Vagina (tissue), 2 donors: ENCODE measurements around the gene VMAC. TPM values are rescaled to one million over a fixed set of nuclear protein-coding genes. Genes with fewer than 3 reads are reported as not detected.

Experiments used
- DNase-seq, 2 donors: peaks; one replicate each; pipeline ENCODE4 v3.0.0-alpha.2; 2017; ENCODE audit errors: extremely low spot score in 2 of 2
- H3K27ac ChIP-seq: fragments of 200-600 bp; sonication (generic); one replicate; pipeline ENCODE4 v1.5.1; 2019
- H3K27me3 ChIP-seq: fragments of 200-600 bp; sonication (generic); one replicate; pipeline ENCODE4 v1.5.1; 2019
- H3K36me3 ChIP-seq, 2 donors: fragments of 200-600 bp; sonication (generic); one replicate each; pipeline ENCODE4 v1.5.1; 2017 to 2019
- H3K4me1 ChIP-seq: fragments of 200-600 bp; sonication (generic); one replicate; pipeline ENCODE4 v1.5.1; 2019
- H3K4me3 ChIP-seq, 2 donors: fragments of 200-600 bp; sonication (generic); 1 replicate in 1 of 2; 2 replicates in 1 of 2; pipeline ENCODE4 v1.5.1; 2016 to 2019
- H3K9me3 ChIP-seq: fragments of 200-600 bp; sonication (generic); one replicate; pipeline ENCODE4 v1.5.1; 2019
- CTCF ChIP-seq, 3 experiments: fragments of 450-650 bp in 2 of 3; fragments of 200-600 bp in 1 of 3; sonication (generic) in 1 of 3; IDR thresholded peaks; one replicate each; pipeline ENCODE4 v1.5.1; 2017 to 2019; ENCODE audit warnings: antibody characterized with exemption in 3 of 3, mild to moderate bottlenecking in 2 of 3, moderate library complexity in 2 of 3
- POLR2A ChIP-seq, 2 donors: fragments of 450-650 bp; IDR thresholded peaks; one replicate each; pipeline ENCODE4 v1.6.1; 2017; ENCODE audit warnings: antibody characterized with exemption in 2 of 2, mild to moderate bottlenecking in 2 of 2, moderate library complexity in 2 of 2
- POLR2AphosphoS5 ChIP-seq, 2 donors: sonication (generic); formaldehyde crosslinking; IDR thresholded peaks; one replicate each; pipeline ENCODE4 v1.9.0; 2017; ENCODE audit warnings: antibody characterized with exemption in 2 of 2, mild to moderate bottlenecking in 2 of 2, low read depth in 1 of 2; ENCODE audit not compliant: insufficient read depth in 1 of 2
- intact Hi-C: fragments of 100-400 bp; cut with DNase I; formaldehyde crosslinking; loops from one replicate; pipeline ENCODE4 v1.15.1; 2023
- total RNA-seq: library from RNA; depleted of rRNA; stranded (reverse); fragments of >200 nt; gene quantifications from one replicate; pipeline ENCODE4 v1.2.3, GENCODE V29; 2016

VMAC gene
- total RNA-seq, 1 donor from 2014 or later = 7.9 TPM

DNA sequence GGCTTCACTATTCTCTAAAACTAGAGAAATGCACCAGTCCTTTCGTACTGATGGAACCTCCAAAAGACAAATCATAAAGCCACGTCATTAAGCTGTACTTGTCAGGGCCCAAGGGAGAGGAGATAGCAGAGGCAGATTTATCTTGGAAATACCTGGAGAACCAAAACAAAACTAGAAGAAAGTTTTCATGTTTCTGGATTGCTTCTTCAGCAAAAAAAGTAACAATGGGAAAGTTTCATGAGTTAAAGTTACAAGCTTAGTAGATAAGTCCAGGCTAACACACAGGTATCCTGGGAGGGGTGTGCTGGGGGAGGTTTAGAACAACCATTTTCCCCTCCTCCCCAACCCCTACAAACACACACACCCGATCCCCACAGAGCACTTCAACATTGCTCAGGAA, 51.7 kb downstream of the VMAC start:
- H3K4me3 ChIP-seq = no peak overlapping the region
- no peaks in the 10 kb centered on the region for H3K27me3 ChIP-seq
- no peaks in the 10 kb centered on the region for H3K36me3 ChIP-seq
- no peaks in the 10 kb centered on the region for H3K9me3 ChIP-seq
- intact Hi-C loops = no loop called here
- peaks cover 81% of the 10 kb centered on the region for H3K4me1 ChIP-seq
- no peak for DNase-seq
- H3K27ac ChIP-seq = no peak overlapping the region
- TF ChIP-seq CTCF (IDR thresholded peaks at IDR 0.05) (no peak), POLR2A (IDR thresholded peaks at IDR 0.05) (no peak), POLR2AphosphoS5 (IDR thresholded peaks at IDR 0.05; ENCODE audit: insufficient read depth in 1 of 2, low read depth in 1 of 2) (no peak)

DNA sequence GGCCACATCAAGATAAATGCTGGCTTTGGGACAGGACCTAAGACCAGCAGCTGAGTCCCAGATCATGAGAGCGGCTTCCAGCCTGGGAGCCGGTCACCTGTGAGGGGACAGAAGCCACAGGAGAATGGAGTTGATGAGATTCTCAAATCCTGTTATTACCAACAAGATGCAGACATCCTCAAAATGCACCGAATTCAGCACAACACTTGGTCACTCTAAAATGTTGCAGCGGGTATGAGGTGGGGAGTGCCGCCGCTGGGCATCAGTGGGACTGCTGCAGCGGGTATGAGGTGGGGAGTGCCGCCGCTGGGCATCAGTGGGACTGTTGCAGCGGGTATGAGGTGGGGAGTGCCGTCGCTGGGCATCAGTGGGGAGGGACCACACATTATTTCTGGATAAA, 52.1 kb downstream of the VMAC start:
- intact Hi-C loops = no loop called here
- H3K27me3 ChIP-seq = no peaks in the 10 kb centered on the region
- H3K4me3 ChIP-seq = no peak overlapping the region
- H3K27ac ChIP-seq = no peak overlapping the region
- no peaks in the 10 kb centered on the region for H3K9me3 ChIP-seq
- H3K4me1 ChIP-seq = peaks cover 81% of the 10 kb centered on the region
- TF ChIP-seq POLR2AphosphoS5 (IDR thresholded peaks at IDR 0.05; ENCODE audit: insufficient read depth in 1 of 2, low read depth in 1 of 2) (no peak), POLR2A (IDR thresholded peaks at IDR 0.05) (no peak), CTCF (IDR thresholded peaks at IDR 0.05) (no peak)
- DNase-seq = no peak
- no peaks in the 10 kb centered on the region for H3K36me3 ChIP-seq

- no peaks in the 10 kb centered on the region for H3K9me3 ChIP-seq
- H3K27ac ChIP-seq = no peak overlapping the region
- no peak for DNase-seq
- TF ChIP-seq POLR2A (IDR thresholded peaks at IDR 0.05) = no peak
- TF ChIP-seq CTCF (IDR thresholded peaks at IDR 0.05) = no peak
- TF ChIP-seq POLR2AphosphoS5 (IDR thresholded peaks at IDR 0.05; ENCODE audit: insufficient read depth in 1 of 2, low read depth in 1 of 2) = no peak
- peaks cover 81% of the 10 kb centered on the region for H3K4me1 ChIP-seq
- H3K4me3 ChIP-seq = no peak overlapping the region
- no peaks in the 10 kb centered on the region for H3K27me3 ChIP-seq
- H3K36me3 ChIP-seq = no peaks in the 10 kb centered on the region
- intact Hi-C loops = no loop called here
Measured at GRCh38 chr19:5957170-5957569, 52.5 kb downstream of the VMAC start.

- Histone ChIP-seq H3K9me3 (no peaks in the 10 kb centered on the region), H3K27me3 (no peaks in the 10 kb centered on the region), H3K36me3 (no peaks in the 10 kb centered on the region), H3K27ac (no peak overlapping the region), H3K4me1 (peaks cover 80% of the 10 kb centered on the region), H3K4me3 (no peak overlapping the region)
- intact Hi-C loops = no loop called here
- TF ChIP-seq POLR2A (IDR thresholded peaks at IDR 0.05) (no peak), CTCF (IDR thresholded peaks at IDR 0.05) (no peak), POLR2AphosphoS5 (IDR thresholded peaks at IDR 0.05; ENCODE audit: insufficient read depth in 1 of 2, low read depth in 1 of 2) (no peak)
- no peak for DNase-seq
Measured at GRCh38 chr19:5958074-5958850, 53.6 kb downstream of the VMAC start.

GRCh38 chr19:5958851-5959122, 54.1 kb downstream of the VMAC start:
- Histone ChIP-seq H3K36me3 (no peaks in the 10 kb centered on the region), H3K4me3 (no peak overlapping the region), H3K27ac (no peak overlapping the region), H3K4me1 (peaks cover 80% of the 10 kb centered on the region), H3K9me3 (no peaks in the 10 kb centered on the region), H3K27me3 (no peaks in the 10 kb centered on the region)
- no peak for DNase-seq
- no peak for TF ChIP-seq POLR2AphosphoS5 (IDR thresholded peaks at IDR 0.05; ENCODE audit: insufficient read depth in 1 of 2, low read depth in 1 of 2)
- TF ChIP-seq CTCF (IDR thresholded peaks at IDR 0.05) = no peak
- TF ChIP-seq POLR2A (IDR thresholded peaks at IDR 0.05) = no peak
- intact Hi-C loops = no loop called here
